K562 (cell line): ENCODE measurements around the gene SNX30. TPM values are rescaled to one million over a fixed set of nuclear protein-coding genes. Genes with fewer than 3 reads are reported as not detected.

Source experiments
- FOXK1 ChIP-seq: sonication (generic); formaldehyde crosslinking; IDR thresholded peaks from 2 replicates; pipeline ENCODE4 v1.8.0; 2022; ENCODE audit warnings: missing genetic modification reagents, mild to moderate bottlenecking, borderline replicate concordance
- FOXK2 ChIP-seq, 2 experiments: fragments of 450-650 bp; IDR thresholded peaks in 1 of 2; conservative IDR thresholded peaks in 1 of 2; 2 replicates each; pipeline ENCODE4 v1.6.1; 2016; ENCODE audit warnings: low read depth in 2 of 2, mild to moderate bottlenecking in 1 of 2
- HDAC3 ChIP-seq: fragments of 450-650 bp; IDR thresholded peaks from 2 replicates; pipeline ENCODE4 v1.6.1; 2018; ENCODE audit warnings: borderline replicate concordance, mild to moderate bottlenecking, moderate library complexity; ENCODE audit not compliant: partially characterized antibody
- JUN ChIP-seq, 2 experiments: sonication (generic) in 1 of 2; formaldehyde crosslinking in 1 of 2; IDR thresholded peaks; 2 replicates each; pipeline versions ENCODE4 v1.6.1 to v1.8.0; 2012 to 2022; ENCODE audit warnings: borderline replicate concordance in 2 of 2, mild to moderate bottlenecking in 2 of 2, improper control_type of control experiment in 1 of 2, low read depth in 1 of 2, low read length in 1 of 2, missing genetic modification reagents in 1 of 2
- JUND ChIP-seq, 2 experiments: IDR thresholded peaks; 2 replicates in 1 of 2; 3 replicates in 1 of 2; pipeline ENCODE4 v1.6.1; 2011; ENCODE audit warnings: borderline replicate concordance in 2 of 2, low read depth in 2 of 2, low read length in 2 of 2, improper control_type of control experiment in 1 of 2, missing biosample characterization in 1 of 2, missing genetic modification characterization in 1 of 2, missing genetic modification reagents in 1 of 2
- KDM2B ChIP-seq: fragments of 250-450 bp; sonication (Bioruptor Pico); IDR thresholded peaks from 2 replicates; pipeline ENCODE4 v1.8.0; 2021; ENCODE audit warnings: mild to moderate bottlenecking, moderate library complexity
- MEF2D ChIP-seq: conservative IDR thresholded peaks from 2 replicates; pipeline ENCODE4 v1.6.1; 2016; ENCODE audit warnings: low read depth, missing genetic modification characterization, missing compliant biosample characterization
- NONO ChIP-seq, 2 experiments: fragments of 200-400 bp in 1 of 2; fragments of 450-650 bp in 1 of 2; formaldehyde crosslinking in 1 of 2; IDR thresholded peaks; 2 replicates each; pipeline ENCODE4 v1.6.1; 2017; ENCODE audit warnings: low read depth in 2 of 2, mild to moderate bottlenecking in 2 of 2, moderate library complexity in 2 of 2, low read length in 1 of 2
- PHF20 ChIP-seq: fragments of 450-650 bp; IDR thresholded peaks from 2 replicates; pipeline ENCODE4 v1.6.1; 2018; ENCODE audit not compliant: partially characterized antibody
- PTBP1 ChIP-seq: fragments of 200-400 bp; formaldehyde crosslinking; IDR thresholded peaks from 2 replicates; pipeline ENCODE4 v1.6.1; 2017; ENCODE audit warnings: low read depth, low read length
- RBFOX2 ChIP-seq: fragments of 200-400 bp; formaldehyde crosslinking; IDR thresholded peaks from 2 replicates; pipeline ENCODE4 v1.6.1; 2017; ENCODE audit warnings: low read depth, mild to moderate bottlenecking, low read length, moderate library complexity
- polyA plus RNA-seq, 8 experiments: library from polyadenylated mRNA; depleted of rRNA in 4 of 8; stranded (reverse) in 5 of 8; unstranded in 3 of 8; fragments of >200 nt; fragmentation: Nextera tagmentation in 2 of 8; fragmentation: Illumina TruSeq in 1 of 8; extraction: Ambion mirVana in 2 of 8; extraction: Trizol in 1 of 8; gene quantifications; 2 replicates each; pipeline versions ENCODE4 v1.2.1 to v1.2.3, GENCODE V29; 2011 to 2014; ENCODE audit warnings: inconsistent platforms in 1 of 8, missing spikeins in 1 of 8
- total RNA-seq, 7 experiments: library from RNA; depleted of rRNA in 6 of 7; stranded (reverse); fragments of >200 nt in 6 of 7; fragmentation: Illumina TruSeq in 2 of 7; extraction: Trizol in 2 of 7; gene quantifications; 2 replicates each; pipeline versions ENCODE4 v1.2.1 to v1.2.3, GENCODE V29; 2011 to 2021; ENCODE audit warnings: low replicate concordance in 1 of 7
- TF ChIP-seq, protein P1 (sequence below): fragments of 200-600 bp; sonication (generic); IDR thresholded peaks from one replicate; pipeline ENCODE4 v1.6.1; 2012; ENCODE audit warnings: mild to moderate bottlenecking, low read depth, low read length, inconsistent platforms
- TF ChIP-seq, protein P2 (sequence below): sonication (generic); formaldehyde crosslinking; IDR thresholded peaks from 2 replicates; pipeline ENCODE4 v1.8.0; 2022; ENCODE audit warnings: mild to moderate bottlenecking, low read depth, missing genetic modification reagents

Gene SNX30
- total and polyA plus RNA-seq, 9 of the 15 experiments (the other 6 are each of a cell fraction or from before 2014, with no cell fraction given) = 0.76 to 5.9 (median 3.3) TPM

DNA sequence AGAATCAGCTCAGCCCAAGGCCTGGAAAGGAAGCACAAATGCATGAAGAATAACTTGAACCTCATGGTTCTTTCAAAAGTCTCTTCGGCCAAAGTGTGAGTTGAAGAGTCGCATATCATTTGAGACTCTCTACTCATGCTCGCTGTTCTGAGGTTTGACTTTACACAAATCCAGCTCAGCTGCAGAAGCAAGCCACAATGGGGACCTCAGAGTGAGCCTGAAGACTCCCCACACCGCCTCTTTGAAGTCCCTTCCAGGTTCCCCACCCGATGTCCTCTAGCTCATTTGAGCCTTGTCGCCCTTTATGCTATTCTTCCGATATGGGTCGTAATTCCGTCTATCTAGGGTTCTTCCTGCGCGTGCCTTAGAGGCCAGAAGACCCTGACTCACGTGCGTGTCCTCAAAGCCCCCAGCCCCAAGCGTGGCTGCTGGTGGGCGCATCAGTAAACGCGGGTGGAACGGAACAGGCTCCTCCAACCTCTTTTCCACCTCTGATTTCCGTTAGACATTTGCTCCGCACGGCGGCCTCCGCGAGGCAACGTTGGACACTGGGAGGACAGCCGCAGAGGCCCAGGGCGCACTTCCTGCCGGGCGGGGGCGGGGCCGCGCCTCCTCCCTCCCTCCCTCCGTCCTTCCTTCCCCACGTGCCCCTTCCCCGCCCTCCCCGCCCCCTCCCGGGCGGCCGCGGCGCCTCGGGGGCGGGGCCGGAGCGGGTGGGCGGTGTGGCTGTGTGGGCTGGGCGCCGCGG is at the start of gene SNX30 (continued):
- TF ChIP-seq JUN (IDR thresholded peaks at IDR 0.05; ENCODE audit: borderline replicate concordance, low read depth, low read length) (no peak), JUN (CRISPR knock-in tag; IDR thresholded peaks at IDR 0.05; ENCODE audit: borderline replicate concordance) (no peak), PHF20 (peak; percentile 84), MEF2D (tag) (no peak), JUND (IDR thresholded peaks at IDR 0.05; ENCODE audit: borderline replicate concordance, low read depth, low read length) (peak; percentile 47), JUND (tag; IDR thresholded peaks at IDR 0.05; ENCODE audit: borderline replicate concordance, low read depth, low read length) (no peak; the same call in 2 of the 3 replicates), HDAC3 (no peak), PTBP1 (no peak), KDM2B (peak; percentile 63; the same call in 1 of the 2 replicates), FOXK2 (conservative IDR thresholded peaks at IDR 0.05 in 1 of 2, IDR thresholded peaks at IDR 0.05 in 1 of 2; ENCODE audit: low read depth in 2 of 2) (no peak), NONO (IDR thresholded peaks at IDR 0.05; ENCODE audit: low read depth in 2 of 2, low read length in 1 of 2) (no peak), RBFOX2 (peak; percentile 91), FOXK1 (CRISPR knock-in tag) (peak; percentile 80)
- TF ChIP-seq, protein P1, sequence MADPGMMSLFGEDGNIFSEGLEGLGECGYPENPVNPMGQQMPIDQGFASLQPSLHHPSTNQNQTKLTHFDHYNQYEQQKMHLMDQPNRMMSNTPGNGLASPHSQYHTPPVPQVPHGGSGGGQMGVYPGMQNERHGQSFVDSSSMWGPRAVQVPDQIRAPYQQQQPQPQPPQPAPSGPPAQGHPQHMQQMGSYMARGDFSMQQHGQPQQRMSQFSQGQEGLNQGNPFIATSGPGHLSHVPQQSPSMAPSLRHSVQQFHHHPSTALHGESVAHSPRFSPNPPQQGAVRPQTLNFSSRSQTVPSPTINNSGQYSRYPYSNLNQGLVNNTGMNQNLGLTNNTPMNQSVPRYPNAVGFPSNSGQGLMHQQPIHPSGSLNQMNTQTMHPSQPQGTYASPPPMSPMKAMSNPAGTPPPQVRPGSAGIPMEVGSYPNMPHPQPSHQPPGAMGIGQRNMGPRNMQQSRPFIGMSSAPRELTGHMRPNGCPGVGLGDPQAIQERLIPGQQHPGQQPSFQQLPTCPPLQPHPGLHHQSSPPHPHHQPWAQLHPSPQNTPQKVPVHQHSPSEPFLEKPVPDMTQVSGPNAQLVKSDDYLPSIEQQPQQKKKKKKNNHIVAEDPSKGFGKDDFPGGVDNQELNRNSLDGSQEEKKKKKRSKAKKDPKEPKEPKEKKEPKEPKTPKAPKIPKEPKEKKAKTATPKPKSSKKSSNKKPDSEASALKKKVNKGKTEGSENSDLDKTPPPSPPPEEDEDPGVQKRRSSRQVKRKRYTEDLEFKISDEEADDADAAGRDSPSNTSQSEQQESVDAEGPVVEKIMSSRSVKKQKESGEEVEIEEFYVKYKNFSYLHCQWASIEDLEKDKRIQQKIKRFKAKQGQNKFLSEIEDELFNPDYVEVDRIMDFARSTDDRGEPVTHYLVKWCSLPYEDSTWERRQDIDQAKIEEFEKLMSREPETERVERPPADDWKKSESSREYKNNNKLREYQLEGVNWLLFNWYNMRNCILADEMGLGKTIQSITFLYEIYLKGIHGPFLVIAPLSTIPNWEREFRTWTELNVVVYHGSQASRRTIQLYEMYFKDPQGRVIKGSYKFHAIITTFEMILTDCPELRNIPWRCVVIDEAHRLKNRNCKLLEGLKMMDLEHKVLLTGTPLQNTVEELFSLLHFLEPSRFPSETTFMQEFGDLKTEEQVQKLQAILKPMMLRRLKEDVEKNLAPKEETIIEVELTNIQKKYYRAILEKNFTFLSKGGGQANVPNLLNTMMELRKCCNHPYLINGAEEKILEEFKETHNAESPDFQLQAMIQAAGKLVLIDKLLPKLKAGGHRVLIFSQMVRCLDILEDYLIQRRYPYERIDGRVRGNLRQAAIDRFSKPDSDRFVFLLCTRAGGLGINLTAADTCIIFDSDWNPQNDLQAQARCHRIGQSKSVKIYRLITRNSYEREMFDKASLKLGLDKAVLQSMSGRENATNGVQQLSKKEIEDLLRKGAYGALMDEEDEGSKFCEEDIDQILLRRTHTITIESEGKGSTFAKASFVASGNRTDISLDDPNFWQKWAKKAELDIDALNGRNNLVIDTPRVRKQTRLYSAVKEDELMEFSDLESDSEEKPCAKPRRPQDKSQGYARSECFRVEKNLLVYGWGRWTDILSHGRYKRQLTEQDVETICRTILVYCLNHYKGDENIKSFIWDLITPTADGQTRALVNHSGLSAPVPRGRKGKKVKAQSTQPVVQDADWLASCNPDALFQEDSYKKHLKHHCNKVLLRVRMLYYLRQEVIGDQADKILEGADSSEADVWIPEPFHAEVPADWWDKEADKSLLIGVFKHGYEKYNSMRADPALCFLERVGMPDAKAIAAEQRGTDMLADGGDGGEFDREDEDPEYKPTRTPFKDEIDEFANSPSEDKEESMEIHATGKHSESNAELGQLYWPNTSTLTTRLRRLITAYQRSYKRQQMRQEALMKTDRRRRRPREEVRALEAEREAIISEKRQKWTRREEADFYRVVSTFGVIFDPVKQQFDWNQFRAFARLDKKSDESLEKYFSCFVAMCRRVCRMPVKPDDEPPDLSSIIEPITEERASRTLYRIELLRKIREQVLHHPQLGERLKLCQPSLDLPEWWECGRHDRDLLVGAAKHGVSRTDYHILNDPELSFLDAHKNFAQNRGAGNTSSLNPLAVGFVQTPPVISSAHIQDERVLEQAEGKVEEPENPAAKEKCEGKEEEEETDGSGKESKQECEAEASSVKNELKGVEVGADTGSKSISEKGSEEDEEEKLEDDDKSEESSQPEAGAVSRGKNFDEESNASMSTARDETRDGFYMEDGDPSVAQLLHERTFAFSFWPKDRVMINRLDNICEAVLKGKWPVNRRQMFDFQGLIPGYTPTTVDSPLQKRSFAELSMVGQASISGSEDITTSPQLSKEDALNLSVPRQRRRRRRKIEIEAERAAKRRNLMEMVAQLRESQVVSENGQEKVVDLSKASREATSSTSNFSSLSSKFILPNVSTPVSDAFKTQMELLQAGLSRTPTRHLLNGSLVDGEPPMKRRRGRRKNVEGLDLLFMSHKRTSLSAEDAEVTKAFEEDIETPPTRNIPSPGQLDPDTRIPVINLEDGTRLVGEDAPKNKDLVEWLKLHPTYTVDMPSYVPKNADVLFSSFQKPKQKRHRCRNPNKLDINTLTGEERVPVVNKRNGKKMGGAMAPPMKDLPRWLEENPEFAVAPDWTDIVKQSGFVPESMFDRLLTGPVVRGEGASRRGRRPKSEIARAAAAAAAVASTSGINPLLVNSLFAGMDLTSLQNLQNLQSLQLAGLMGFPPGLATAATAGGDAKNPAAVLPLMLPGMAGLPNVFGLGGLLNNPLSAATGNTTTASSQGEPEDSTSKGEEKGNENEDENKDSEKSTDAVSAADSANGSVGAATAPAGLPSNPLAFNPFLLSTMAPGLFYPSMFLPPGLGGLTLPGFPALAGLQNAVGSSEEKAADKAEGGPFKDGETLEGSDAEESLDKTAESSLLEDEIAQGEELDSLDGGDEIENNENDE = no peak
- TF ChIP-seq, protein P2, sequence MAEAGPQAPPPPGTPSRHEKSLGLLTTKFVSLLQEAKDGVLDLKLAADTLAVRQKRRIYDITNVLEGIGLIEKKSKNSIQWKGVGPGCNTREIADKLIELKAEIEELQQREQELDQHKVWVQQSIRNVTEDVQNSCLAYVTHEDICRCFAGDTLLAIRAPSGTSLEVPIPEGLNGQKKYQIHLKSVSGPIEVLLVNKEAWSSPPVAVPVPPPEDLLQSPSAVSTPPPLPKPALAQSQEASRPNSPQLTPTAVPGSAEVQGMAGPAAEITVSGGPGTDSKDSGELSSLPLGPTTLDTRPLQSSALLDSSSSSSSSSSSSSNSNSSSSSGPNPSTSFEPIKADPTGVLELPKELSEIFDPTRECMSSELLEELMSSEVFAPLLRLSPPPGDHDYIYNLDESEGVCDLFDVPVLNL (CRISPR knock-in tag) = 0 out of 2 replicates have a peak, but pooled peaks have one; percentile 19
